BE2C (cell line): Measurements from ENCODE around the gene CELF1.

Experiments used
- DNase-seq: peaks from one replicate; pipeline ENCODE4 v3.0.0-alpha.2; 2020
- H3K27me3 ChIP-seq: fragments of 250-450 bp; sonication (Bioruptor Pico); 2 replicates; pipeline ENCODE4 v1.5.1; 2020; ENCODE audit warnings: mild to moderate bottlenecking
- H3K36me3 ChIP-seq: fragments of 250-450 bp; sonication (Bioruptor Pico); 2 replicates; pipeline ENCODE4 v1.5.1; 2020; ENCODE audit warnings: mild to moderate bottlenecking
- H3K4me1 ChIP-seq: fragments of 250-450 bp; sonication (Bioruptor Pico); 2 replicates; pipeline ENCODE4 v1.5.1; 2020
- H3K4me3 ChIP-seq: 2 replicates; pipeline ENCODE4 v1.5.1; 2011; ENCODE audit warnings: low read depth, low read length
- H3K9me3 ChIP-seq: fragments of 250-450 bp; sonication (Bioruptor Pico); 2 replicates; pipeline ENCODE4 v1.5.1; 2020
- CTCF ChIP-seq: IDR thresholded peaks from 2 replicates; pipeline ENCODE4 v1.5.1; 2012; ENCODE audit warnings: mild to moderate bottlenecking, low read depth, low read length

The CELF1 gene

GRCh38 chr11:47516984-47517853 lies 35.7 kb downstream of the CELF1 start:
- H3K27me3 ChIP-seq: no peaks in the 10 kb centered on the region
- no peaks in the 10 kb centered on the region for H3K36me3 ChIP-seq
- H3K4me3 ChIP-seq: no peak overlapping the region
- H3K9me3 ChIP-seq: no peaks in the 10 kb centered on the region
- H3K4me1 ChIP-seq: no peaks in the 10 kb centered on the region
- TF ChIP-seq CTCF: no peak
- DNase-seq: no peak

GRCh38 chr11:47516155-47516554 lies 36.8 kb downstream of the CELF1 start:
- no peaks in the 10 kb centered on the region for H3K9me3 ChIP-seq
- H3K4me3 ChIP-seq: no peak overlapping the region
- no peak for TF ChIP-seq CTCF
- no peak for DNase-seq
- H3K36me3 ChIP-seq: no peaks in the 10 kb centered on the region
- no peaks in the 10 kb centered on the region for H3K27me3 ChIP-seq
- no peaks in the 10 kb centered on the region for H3K4me1 ChIP-seq

- no peak for TF ChIP-seq CTCF
- no peak overlapping the region for H3K4me3 ChIP-seq
- H3K27me3 ChIP-seq: no peaks in the 10 kb centered on the region
- no peaks in the 10 kb centered on the region for H3K4me1 ChIP-seq
- H3K36me3 ChIP-seq: no peaks in the 10 kb centered on the region
- no peak for DNase-seq
- H3K9me3 ChIP-seq: no peaks in the 10 kb centered on the region
These were observed 37.9 kb downstream of the CELF1 start for GRCh38 chr11:47514825-47515647.

GRCh38 chr11:47512701-47513100 lies 40.2 kb downstream of the CELF1 start:
- H3K9me3 ChIP-seq: no peaks in the 10 kb centered on the region

GRCh38 chr11:47511917-47512316 lies 41.0 kb downstream of the CELF1 start:
- no peak for TF ChIP-seq CTCF
- H3K4me3 ChIP-seq: no peak overlapping the region
- no peaks in the 10 kb centered on the region for H3K4me1 ChIP-seq
- H3K9me3 ChIP-seq: no peaks in the 10 kb centered on the region
- no peak for DNase-seq
- no peaks in the 10 kb centered on the region for H3K36me3 ChIP-seq
- no peaks in the 10 kb centered on the region for H3K27me3 ChIP-seq

More at GRCh38 chr11:47512701-47513100, 40.2 kb downstream of the CELF1 start:
- no peaks in the 10 kb centered on the region for H3K27me3 ChIP-seq
- no peak for DNase-seq
- H3K36me3 ChIP-seq: no peaks in the 10 kb centered on the region
- H3K4me3 ChIP-seq: no peak overlapping the region
- TF ChIP-seq CTCF: no peak
- H3K4me1 ChIP-seq: no peaks in the 10 kb centered on the region
